Measurements from ENCODE around the gene SLC9A2.

SLC9A2 gene

GRCh38 chr2:102620332-102620731 is 979 bp downstream of the SLC9A2 start:
- DNase-seq (ENCODE audit: low read depth), result no peak

GRCh38 chr2:102621630-102622029 is 2.3 kb downstream of the SLC9A2 start:
- no peak for DNase-seq (ENCODE audit: low read depth)

- no peak for DNase-seq (ENCODE audit: low read depth)
Observed at GRCh38 chr2:102622646-102623045, 3.3 kb downstream of the SLC9A2 start.

GRCh38 chr2:102630458-102630857 is 11.1 kb downstream of the SLC9A2 start:
- no peak for DNase-seq (ENCODE audit: low read depth)

- DNase-seq (ENCODE audit: low read depth), result no peak
Observed at GRCh38 chr2:102632380-102633175, 13.2 kb downstream of the SLC9A2 start.

- DNase-seq (ENCODE audit: low read depth), result no peak
Observed at GRCh38 chr2:102634831-102635241, 15.5 kb downstream of the SLC9A2 start.

- no peak for DNase-seq (ENCODE audit: low read depth)
Observed at GRCh38 chr2:102635317-102635716, 16.0 kb downstream of the SLC9A2 start.

- DNase-seq (ENCODE audit: low read depth), result no peak
Observed at GRCh38 chr2:102636283-102636907, 17.0 kb downstream of the SLC9A2 start.

- DNase-seq (ENCODE audit: low read depth), result no peak
Observed at GRCh38 chr2:102637358-102637757, 18.0 kb downstream of the SLC9A2 start.

GRCh38 chr2:102639429-102639828 is 20.1 kb downstream of the SLC9A2 start:
- no peak for DNase-seq (ENCODE audit: low read depth)

- DNase-seq (ENCODE audit: low read depth), result no peak
Observed at GRCh38 chr2:102652126-102652525, 32.8 kb downstream of the SLC9A2 start.

GRCh38 chr2:102657770-102658169 is 38.4 kb downstream of the SLC9A2 start:
- no peak for DNase-seq (ENCODE audit: low read depth)

GRCh38 chr2:102660070-102660469 is 40.7 kb downstream of the SLC9A2 start:
- no peak for DNase-seq (ENCODE audit: low read depth)

GRCh38 chr2:102660574-102660973 is 41.2 kb downstream of the SLC9A2 start:
- DNase-seq (ENCODE audit: low read depth), result no peak

GRCh38 chr2:102661846-102662245 is 42.5 kb downstream of the SLC9A2 start:
- no peak for DNase-seq (ENCODE audit: low read depth)

- no peak for DNase-seq (ENCODE audit: low read depth)
Observed at GRCh38 chr2:102662833-102663232, 43.5 kb downstream of the SLC9A2 start.

GRCh38 chr2:102663381-102663780 is 44.0 kb downstream of the SLC9A2 start:
- DNase-seq (ENCODE audit: low read depth), result no peak

GRCh38 chr2:102664471-102664909 is 45.1 kb downstream of the SLC9A2 start:
- no peak for DNase-seq (ENCODE audit: low read depth)

GRCh38 chr2:102667072-102667471 is 47.7 kb downstream of the SLC9A2 start:
- DNase-seq (ENCODE audit: low read depth), result no peak

- no peak for DNase-seq (ENCODE audit: low read depth)
Observed at GRCh38 chr2:102668171-102668570, 48.8 kb downstream of the SLC9A2 start.

- no peak for DNase-seq (ENCODE audit: low read depth)
Observed at GRCh38 chr2:102669401-102669800, 50.0 kb downstream of the SLC9A2 start.

GRCh38 chr2:102672107-102672776 is 52.9 kb downstream of the SLC9A2 start:
- no peak for DNase-seq (ENCODE audit: low read depth)

GRCh38 chr2:102674370-102674769 is 55.0 kb downstream of the SLC9A2 start:
- no peak for DNase-seq (ENCODE audit: low read depth)
